ENCODE measurements around the gene FOXK2.

Gene FOXK2

GRCh38 chr17:82489851-82490511, 29.6 kb upstream of the FOXK2 start:
- in situ Hi-C loops (cut with HindIII; ENCODE audit: low pct_unique_long_range_greater_than_20kb, low sequenced_read_pairs) = no loop called here
- TF ChIP-seq JUND (IDR thresholded peaks at IDR 0.05; ENCODE audit: low read depth) = no peak
- no peak for DNase-seq (ENCODE audit: low read depth in 1 of 2, low spot score in 1 of 2)

- in situ Hi-C loops (cut with HindIII; ENCODE audit: low pct_unique_long_range_greater_than_20kb, low sequenced_read_pairs) = no loop called here
- no peak for DNase-seq (ENCODE audit: low read depth in 1 of 2, low spot score in 1 of 2)
- no peak for TF ChIP-seq JUND (IDR thresholded peaks at IDR 0.05; ENCODE audit: low read depth)
Observed at GRCh38 chr17:82490512-82491195, 28.9 kb upstream of the FOXK2 start.

DNA sequence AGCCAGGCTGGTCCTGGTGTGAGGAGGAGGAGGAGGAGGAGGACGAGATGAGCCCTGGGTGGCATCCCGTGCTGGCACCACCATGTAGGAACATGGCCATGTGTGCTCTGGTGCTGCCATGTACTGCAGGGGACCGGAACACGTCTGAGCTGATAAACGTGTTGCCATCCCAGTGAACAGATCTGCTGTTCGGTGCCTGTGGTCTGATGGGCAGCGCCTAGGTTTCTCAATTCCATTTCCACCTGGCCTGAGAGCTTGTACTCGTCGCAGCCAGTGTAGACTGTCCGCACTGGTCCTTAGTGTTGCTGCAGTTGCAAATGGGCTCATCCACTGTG, 28.4 kb upstream of the FOXK2 start:
- no peak for DNase-seq (ENCODE audit: low read depth in 1 of 2, low spot score in 1 of 2)
- in situ Hi-C loops (cut with HindIII; ENCODE audit: low pct_unique_long_range_greater_than_20kb, low sequenced_read_pairs) = no loop called here
- TF ChIP-seq JUND (IDR thresholded peaks at IDR 0.05; ENCODE audit: low read depth) = no peak

DNA sequence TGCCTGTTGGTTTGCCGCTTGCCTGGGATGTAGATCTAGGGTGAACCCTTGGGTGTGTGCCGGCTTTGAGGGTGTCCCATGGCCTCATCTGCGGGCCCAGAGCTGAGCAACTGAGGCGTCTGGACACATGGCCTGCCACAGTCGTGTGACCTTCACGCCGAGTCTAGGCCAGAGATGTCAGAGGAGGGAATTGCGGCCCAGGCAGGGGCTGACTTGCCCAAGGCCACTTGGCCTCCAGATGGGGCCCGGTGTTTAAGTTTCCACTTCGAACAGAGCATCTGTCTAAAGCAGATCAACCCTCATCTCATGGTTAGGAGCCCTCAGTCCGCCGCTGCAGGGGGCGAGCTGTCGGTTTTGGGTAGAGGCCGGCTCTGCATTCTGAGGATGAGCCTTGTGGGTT, 28.0 kb upstream of the FOXK2 start:
- in situ Hi-C loops (cut with HindIII; ENCODE audit: low pct_unique_long_range_greater_than_20kb, low sequenced_read_pairs) = no loop called here
- no peak for TF ChIP-seq JUND (IDR thresholded peaks at IDR 0.05; ENCODE audit: low read depth)
- DNase-seq (ENCODE audit: low read depth in 1 of 2, low spot score in 1 of 2) = no peak

GRCh38 chr17:82492643-82493225, 26.8 kb upstream of the FOXK2 start:
- in situ Hi-C loops (cut with HindIII; ENCODE audit: low pct_unique_long_range_greater_than_20kb, low sequenced_read_pairs) = no loop called here
- no peak for TF ChIP-seq JUND (IDR thresholded peaks at IDR 0.05; ENCODE audit: low read depth)
- no peak for DNase-seq (ENCODE audit: low read depth in 1 of 2, low spot score in 1 of 2)

- no peak for DNase-seq (ENCODE audit: low read depth in 1 of 2, low spot score in 1 of 2)
- in situ Hi-C loops (cut with HindIII; ENCODE audit: low pct_unique_long_range_greater_than_20kb, low sequenced_read_pairs) = no loop called here
- no peak for TF ChIP-seq JUND (IDR thresholded peaks at IDR 0.05; ENCODE audit: low read depth)
Observed at GRCh38 chr17:82493226-82493781, 26.2 kb upstream of the FOXK2 start.

DNA sequence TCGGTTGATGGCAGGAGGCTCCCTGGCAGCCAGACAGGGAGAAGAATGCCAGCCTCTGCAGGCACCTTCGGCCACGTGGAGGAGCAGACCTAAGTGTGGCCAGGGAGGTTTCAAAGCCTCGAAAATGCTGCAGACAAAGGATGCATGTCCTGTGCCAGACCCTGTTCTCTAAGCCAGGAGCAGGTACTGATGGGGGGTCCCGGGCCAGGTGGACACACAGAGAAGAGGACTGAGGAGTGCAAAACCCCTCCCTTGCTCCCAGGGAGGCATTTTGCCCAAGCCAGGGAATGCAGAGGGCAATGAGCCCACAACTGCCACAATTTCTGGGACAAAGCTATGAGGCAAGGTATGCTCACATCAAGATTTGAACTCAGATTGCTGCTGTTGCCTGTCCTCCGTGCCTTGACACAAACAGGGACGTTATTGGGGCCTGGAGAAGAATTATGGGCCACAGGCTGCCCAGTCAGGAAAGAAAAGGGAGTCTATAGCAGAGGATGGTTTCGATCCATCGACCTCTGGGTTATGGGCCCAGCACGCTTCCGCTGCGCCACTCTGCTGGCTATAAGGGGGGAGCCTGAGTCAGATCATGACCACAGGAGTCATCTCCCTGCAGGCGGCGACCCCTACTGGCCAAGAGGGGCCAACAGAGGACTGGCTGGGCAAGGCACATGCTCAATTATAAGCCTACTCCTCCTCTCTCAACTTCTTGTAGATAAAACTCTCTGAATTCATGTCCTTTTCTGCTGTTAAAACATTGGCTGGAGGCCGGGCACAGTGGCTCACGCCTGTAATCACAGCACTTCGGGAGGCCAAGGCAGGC, 25.1 kb upstream of the FOXK2 start:
- no peak for TF ChIP-seq JUND (IDR thresholded peaks at IDR 0.05; ENCODE audit: low read depth)
- DNase-seq (ENCODE audit: low read depth in 1 of 2, low spot score in 1 of 2) = peak; percentile 74 to 94
- in situ Hi-C loops (cut with HindIII; ENCODE audit: low pct_unique_long_range_greater_than_20kb, low sequenced_read_pairs) = no loop called here

- in situ Hi-C loops (cut with HindIII; ENCODE audit: low pct_unique_long_range_greater_than_20kb, low sequenced_read_pairs) = no loop called here
- TF ChIP-seq JUND (IDR thresholded peaks at IDR 0.05; ENCODE audit: low read depth) = no peak
- peak in 1 of 2 experiments; percentile 78 for DNase-seq (ENCODE audit: low read depth in 1 of 2, low spot score in 1 of 2)
Observed at GRCh38 chr17:82495844-82496528, 23.5 kb upstream of the FOXK2 start.

DNA sequence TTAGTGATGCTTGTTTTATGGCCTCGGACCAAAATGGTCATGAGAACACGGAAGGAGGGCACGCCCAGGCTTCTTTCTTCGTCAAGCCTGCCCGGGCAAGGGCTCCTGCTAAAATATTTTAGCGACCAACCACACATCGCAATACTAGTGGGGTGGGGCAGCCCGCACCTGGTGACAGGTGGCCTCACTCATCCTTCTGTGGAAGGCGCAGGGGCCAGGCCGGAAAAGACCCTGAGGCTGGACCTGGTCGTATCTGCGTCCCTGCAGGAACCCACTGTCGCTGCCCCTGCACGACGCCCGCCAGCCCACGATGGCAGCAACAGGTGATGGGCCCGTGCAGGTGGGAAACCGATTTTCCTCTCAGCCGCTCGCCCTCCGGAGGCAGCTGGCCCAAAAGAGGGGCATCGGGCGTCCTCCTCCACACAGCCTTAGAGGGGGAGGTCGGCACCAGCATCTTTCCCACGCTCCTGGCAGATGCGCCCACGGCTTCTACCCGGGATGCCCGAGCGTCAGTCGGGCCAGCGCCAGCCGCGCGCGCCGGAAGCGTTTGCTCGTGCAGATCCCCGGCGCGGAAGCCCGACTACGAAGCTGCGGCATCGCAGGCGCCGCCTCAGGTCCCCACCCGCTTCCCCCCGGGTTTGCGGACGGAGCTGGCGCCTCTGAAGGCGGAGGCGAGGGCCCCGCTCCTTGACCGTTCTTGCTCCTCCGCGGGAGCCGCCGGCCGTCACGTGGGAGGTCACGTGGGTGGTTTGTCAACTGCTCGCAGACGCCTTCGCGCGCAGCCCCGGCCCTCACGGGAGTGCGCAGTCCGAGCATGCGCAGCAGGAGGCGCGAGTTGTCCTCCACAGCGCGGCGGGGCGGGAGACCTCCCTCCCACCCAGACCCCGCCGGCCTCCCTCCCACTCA, 22.8 kb upstream of the FOXK2 start:
- TF ChIP-seq JUND (IDR thresholded peaks at IDR 0.05; ENCODE audit: low read depth) = no peak
- peak; percentile 96 to 98 for DNase-seq (ENCODE audit: low read depth in 1 of 2, low spot score in 1 of 2)
- in situ Hi-C loops (cut with HindIII; ENCODE audit: low pct_unique_long_range_greater_than_20kb, low sequenced_read_pairs) = no loop called here

- in situ Hi-C loops (cut with HindIII; ENCODE audit: low pct_unique_long_range_greater_than_20kb, low sequenced_read_pairs) = no loop called here
- TF ChIP-seq JUND (IDR thresholded peaks at IDR 0.05; ENCODE audit: low read depth) = no peak
- peak in 1 of 2 experiments; percentile 60 for DNase-seq (ENCODE audit: low read depth in 1 of 2, low spot score in 1 of 2)
Observed at GRCh38 chr17:82497483-82498405, 21.8 kb upstream of the FOXK2 start.

Measured in T47D (cell line).